ENCODE data around the gene SORL1. TPM values are rescaled to one million over a fixed set of nuclear protein-coding genes. Genes with fewer than 3 reads are reported as not detected.

SORL1 gene
- total RNA-seq, 2 experiments from 2014 or later = 228 to 411 TPM

- no TSS peak for BruUV-seq (replicated peaks)
- no peak overlapping the region for H3K4me3 ChIP-seq (ENCODE audit: low read depth, low read length, poor library complexity, severe bottlenecking)
- POLR2A ChIA-PET = interaction anchor here (0.6 to 1.5 kb wide), 3 partner anchors 9 to 661 kb away, joined by 3 to 7 read pairs (median 4); no protein-coding TSS in a partner anchor
Observed at GRCh38 chr11:121645596-121645995, 193.5 kb downstream of the SORL1 start.

GRCh38 chr11:121648306-121648705 lies 196.2 kb downstream of the SORL1 start:
- intact Hi-C loops (cut with micrococcal nuclease; ENCODE audit: unreplicated experiment) = no loop called here
- Histone ChIP-seq H3K36me3 (ENCODE audit: insufficient read depth, low read length) (no peaks in the 10 kb centered on the region), H4K20me1 (ENCODE audit: insufficient read depth, low read length) (no peaks in the 10 kb centered on the region), H3K27ac (ENCODE audit: low read depth, low read length, poor library complexity, severe bottlenecking) (no peak overlapping the region), H2AFZ (ENCODE audit: low read length) (no peak overlapping the region), H3K9me2 (ENCODE audit: insufficient read depth, low read length) (no peaks in the 10 kb centered on the region), H3K4me3 (ENCODE audit: low read depth, low read length, poor library complexity, severe bottlenecking) (no peak overlapping the region), H3K9me3 (ENCODE audit: low read length) (no peaks in the 10 kb centered on the region), H3K79me2 (ENCODE audit: insufficient read depth, low read depth, low read length) (no peaks in the 10 kb centered on the region), H3K4me2 (ENCODE audit: low read length) (no peak overlapping the region), H3K4me1 (ENCODE audit: insufficient read depth, low read length, poor library complexity, severe bottlenecking) (no peaks in the 10 kb centered on the region)
- no TSS peak for BruUV-seq (replicated peaks)
- ChIA-PET CTCF (ENCODE audit: unreplicated experiment) (no interaction called here), POLR2A (interaction anchor here (1.0 kb wide), 1 partner anchor 17 kb away, joined by 5 read pairs; no protein-coding TSS in a partner anchor)
- no peak for TF ChIP-seq EZH2phosphoT487 (IDR thresholded peaks at IDR 0.05; ENCODE audit: borderline replicate concordance, low read depth, low read length)
- no peak for TF ChIP-seq CTCF (conservative IDR thresholded peaks at IDR 0.05; ENCODE audit: low read length)
- no peak for DNase-seq (ENCODE audit: low spot score)

More at GRCh38 chr11:121645596-121645995, 193.5 kb downstream of the SORL1 start:
- Histone ChIP-seq H3K4me1 (ENCODE audit: insufficient read depth, low read length, poor library complexity, severe bottlenecking) (no peaks in the 10 kb centered on the region), H3K4me2 (ENCODE audit: low read length) (no peak overlapping the region), H2AFZ (ENCODE audit: low read length) (no peak overlapping the region), H3K27ac (ENCODE audit: low read depth, low read length, poor library complexity, severe bottlenecking) (no peak overlapping the region), H4K20me1 (ENCODE audit: insufficient read depth, low read length) (no peaks in the 10 kb centered on the region), H3K9me3 (ENCODE audit: low read length) (no peaks in the 10 kb centered on the region), H3K9me2 (ENCODE audit: insufficient read depth, low read length) (no peaks in the 10 kb centered on the region), H3K36me3 (ENCODE audit: insufficient read depth, low read length) (no peaks in the 10 kb centered on the region), H3K79me2 (ENCODE audit: insufficient read depth, low read depth, low read length) (no peaks in the 10 kb centered on the region)
- intact Hi-C loops (cut with micrococcal nuclease; ENCODE audit: unreplicated experiment) = no loop called here
- CTCF ChIA-PET (ENCODE audit: unreplicated experiment) = interaction anchor here (1.5 kb wide), 1 partner anchor 9 kb away, joined by 4 read pairs; no protein-coding TSS in a partner anchor
- DNase-seq (ENCODE audit: low spot score) = no peak
- TF ChIP-seq EZH2phosphoT487 (IDR thresholded peaks at IDR 0.05; ENCODE audit: borderline replicate concordance, low read depth, low read length) = no peak
- no peak for TF ChIP-seq CTCF (conservative IDR thresholded peaks at IDR 0.05; ENCODE audit: low read length)

GRCh38 chr11:121649798-121650197 lies 197.7 kb downstream of the SORL1 start:
- POLR2A ChIA-PET = no interaction called here
- TF ChIP-seq CTCF (conservative IDR thresholded peaks at IDR 0.05; ENCODE audit: low read length) = no peak
- TF ChIP-seq EZH2phosphoT487 (IDR thresholded peaks at IDR 0.05; ENCODE audit: borderline replicate concordance, low read depth, low read length) = no peak
- H4K20me1 ChIP-seq (ENCODE audit: insufficient read depth, low read length) = no peaks in the 10 kb centered on the region
- no peak for DNase-seq (ENCODE audit: low spot score)
- H2AFZ ChIP-seq (ENCODE audit: low read length) = no peak overlapping the region
- H3K36me3 ChIP-seq (ENCODE audit: insufficient read depth, low read length) = no peaks in the 10 kb centered on the region
- H3K4me2 ChIP-seq (ENCODE audit: low read length) = no peak overlapping the region
- CTCF ChIA-PET (ENCODE audit: unreplicated experiment) = interaction anchor here (0.5 kb wide), 1 partner anchor 164 kb away, joined by 3 read pairs; no protein-coding TSS in a partner anchor
- no peak overlapping the region for H3K4me3 ChIP-seq (ENCODE audit: low read depth, low read length, poor library complexity, severe bottlenecking)
- H3K9me2 ChIP-seq (ENCODE audit: insufficient read depth, low read length) = no peaks in the 10 kb centered on the region
- no peak overlapping the region for H3K27ac ChIP-seq (ENCODE audit: low read depth, low read length, poor library complexity, severe bottlenecking)
- intact Hi-C loops (cut with micrococcal nuclease; ENCODE audit: unreplicated experiment) = no loop called here
- no peaks in the 10 kb centered on the region for H3K4me1 ChIP-seq (ENCODE audit: insufficient read depth, low read length, poor library complexity, severe bottlenecking)
- H3K9me3 ChIP-seq (ENCODE audit: low read length) = no peaks in the 10 kb centered on the region
- H3K79me2 ChIP-seq (ENCODE audit: insufficient read depth, low read depth, low read length) = no peaks in the 10 kb centered on the region
- no TSS peak for BruUV-seq (replicated peaks)

Measured in OCI-LY7 (cell line).